Measurements from ENCODE around the gene PPIA. TPM values are rescaled to one million over a fixed set of nuclear protein-coding genes. Genes with fewer than 3 reads are reported as not detected.
A peak's percentile ranks its signal among the peaks of the same experiment; 100 is the strongest.

PPIA gene
- 1,000 to 10,000 TPM; 2,925 to 4,431 (median 4,097) TPM for polyA plus RNA-seq (ENCODE audit: low read depth in 6 of 6)

DNA sequence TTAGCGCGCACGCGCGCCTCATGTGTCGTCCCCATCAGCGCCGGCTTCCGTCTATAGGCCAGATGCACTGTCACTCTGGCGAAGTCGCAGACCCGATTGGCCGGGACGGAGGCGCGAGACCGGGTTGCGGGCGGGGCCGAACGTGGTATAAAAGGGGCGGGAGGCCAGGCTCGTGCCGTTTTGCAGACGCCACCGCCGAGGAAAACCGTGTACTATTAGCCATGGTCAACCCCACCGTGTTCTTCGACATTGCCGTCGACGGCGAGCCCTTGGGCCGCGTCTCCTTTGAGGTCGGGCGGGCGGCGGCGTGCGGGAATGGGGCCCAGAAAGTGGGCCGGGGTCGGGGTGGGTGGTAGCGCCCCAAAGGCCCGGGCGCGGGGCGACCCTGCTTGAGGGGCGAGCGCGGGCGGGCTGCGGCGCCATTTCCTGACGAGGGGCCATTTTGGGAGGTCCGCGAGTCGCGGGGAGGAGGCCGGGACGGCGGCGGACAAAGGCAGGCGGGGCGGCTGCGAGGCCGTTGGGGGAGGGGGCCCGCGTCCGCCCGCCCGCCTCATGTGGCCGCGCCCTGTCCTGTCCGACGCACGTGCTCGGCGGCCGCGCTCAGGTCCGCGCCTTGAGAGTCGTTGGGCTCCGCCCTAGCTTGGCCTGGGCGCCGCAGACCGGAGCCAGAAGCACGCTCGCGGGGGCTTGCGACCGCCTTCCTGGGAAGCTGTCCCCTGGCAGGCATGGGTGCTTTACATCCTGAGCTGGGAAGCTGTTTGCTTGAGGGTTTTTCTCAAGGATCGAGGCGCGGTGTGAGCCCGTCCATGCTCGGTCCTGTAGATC, at the start of gene PPIA:
Gene PPIA, plus strand, starts transcription at position 178 of the 825 bp plus-strand sequence. Its CDS starts 44 bp downstream, at position 222.
- Mint-ChIP-seq H3K27me3 (no peaks in the 10 kb centered on the region), H3K9me3 (no peaks in the 10 kb centered on the region), H3K4me3 (peak within 1 kb of the TSS; percentile 94 to 99 (median 97)), H3K36me3 (peaks cover 0 to 16% of the 10 kb centered on the region in 2 donors), H3K27ac (peak within 1 kb of the TSS; percentile 97 to 99 (median 99)), H3K4me1 (peaks cover 17 to 39% (median 31%) of the 10 kb centered on the region in 3 donors)
- ATAC-seq (ENCODE audit: low read depth in 2 of 2) = peak; percentile 86 to 88
- peak; percentile 98 for DNase-seq

DNA sequence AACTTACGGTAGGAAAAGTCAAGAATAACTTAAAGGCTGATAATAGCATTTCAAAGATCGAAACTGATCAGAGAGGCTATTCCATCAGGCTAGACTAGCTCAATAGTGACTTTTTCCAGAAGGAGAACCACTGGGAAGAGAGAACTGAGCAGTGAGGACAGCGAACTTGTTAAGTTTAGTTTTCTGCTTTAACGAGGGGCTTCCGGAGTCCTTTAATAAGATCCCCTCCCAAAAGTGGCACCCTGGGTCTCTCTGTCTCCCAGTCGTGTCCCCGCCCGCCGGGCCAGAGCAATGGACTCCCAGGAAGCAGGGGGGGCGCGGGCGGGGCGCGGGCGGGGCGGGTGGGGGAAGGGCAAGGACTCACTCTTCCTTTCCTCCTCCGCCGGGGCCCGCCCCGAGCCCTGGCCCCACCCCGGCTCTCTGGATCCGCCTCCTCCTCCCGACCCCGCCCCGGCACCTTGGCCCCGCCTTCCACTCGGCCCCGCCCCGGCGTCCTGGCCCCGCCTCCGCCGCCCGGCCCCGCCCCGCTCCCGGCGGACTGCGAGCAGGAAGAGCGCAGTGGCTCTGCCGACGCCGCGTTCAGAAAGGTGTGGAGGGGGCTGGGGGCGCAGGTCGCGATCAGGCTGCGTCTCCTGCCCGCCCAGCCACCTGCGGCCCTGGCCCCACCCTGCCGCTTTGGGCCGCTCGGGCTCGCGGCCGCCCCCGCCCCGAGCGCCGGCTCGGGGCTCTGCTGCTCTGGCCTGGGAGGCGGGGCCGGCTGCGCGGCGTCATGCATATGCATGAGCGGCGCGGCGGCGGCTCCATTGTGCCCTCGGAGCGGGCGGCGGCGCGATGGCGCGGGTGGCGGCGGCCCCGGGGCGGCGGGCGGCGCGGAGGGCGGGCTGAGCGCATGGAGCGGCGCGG, 48.2 kb upstream of the PPIA start, which contains the start of gene ZMIZ2:
Gene ZMIZ2, plus strand, starts transcription at position 803 of the 903 bp plus-strand sequence. CDS start 7,403 bp downstream, outside the sequence.
- no peaks in the 10 kb centered on the region for H3K27me3 Mint-ChIP-seq
- ATAC-seq (ENCODE audit: low read depth in 2 of 2) (peak; percentile 66 to 69), DNase-seq (peak; percentile 92)
- no peaks in the 10 kb centered on the region for H3K9me3 Mint-ChIP-seq
- peak within 1 kb of the TSS; percentile 90 to 95 (median 93) for H3K4me3 Mint-ChIP-seq
- H3K4me1 Mint-ChIP-seq = peaks cover 39 to 58% (median 45%) of the 10 kb centered on the region in 3 donors
- H3K36me3 Mint-ChIP-seq = peaks cover 0 to 14% of the 10 kb centered on the region in 2 donors
- peak within 1 kb of the TSS; percentile 96 to 99 (median 98) for H3K27ac Mint-ChIP-seq

- DNase-seq = peak; percentile 77
- Mint-ChIP-seq H3K36me3 (peaks cover 0 to 14% of the 10 kb centered on the region in 2 donors), H3K9me3 (no peaks in the 10 kb centered on the region), H3K27ac (peak overlapping the region; percentile 96 to 99 (median 98)), H3K4me3 (peak overlapping the region; percentile 89 to 95 (median 93)), H3K27me3 (no peaks in the 10 kb centered on the region), H3K4me1 (peaks cover 38 to 60% (median 40%) of the 10 kb centered on the region in 3 donors)
- peak; percentile 36 to 40 for ATAC-seq (ENCODE audit: low read depth in 2 of 2)
These were observed 47.3 kb upstream of the PPIA start for GRCh38 chr7:44748948-44749731.

GRCh38 chr7:44749992-44750391, 46.5 kb upstream of the PPIA start:
- Mint-ChIP-seq H3K9me3 (no peaks in the 10 kb centered on the region), H3K4me1 (peaks cover 45 to 68% (median 45%) of the 10 kb centered on the region in 3 donors), H3K27ac (peak overlapping the region; percentile 96 to 99 (median 98)), H3K36me3 (peaks cover 0 to 14% of the 10 kb centered on the region in 2 donors), H3K4me3 (peak overlapping the region; percentile 89 to 95 (median 93)), H3K27me3 (no peaks in the 10 kb centered on the region)
- DNase-seq (no peak), ATAC-seq (ENCODE audit: low read depth in 2 of 2) (no peak)

GRCh38 chr7:44750424-44750823, 46.1 kb upstream of the PPIA start:
- H3K27me3 Mint-ChIP-seq = no peaks in the 10 kb centered on the region
- H3K36me3 Mint-ChIP-seq = peaks cover 0 to 14% of the 10 kb centered on the region in 2 donors
- no peaks in the 10 kb centered on the region for H3K9me3 Mint-ChIP-seq
- peak overlapping the region; percentile 96 to 99 (median 98) for H3K27ac Mint-ChIP-seq
- H3K4me3 Mint-ChIP-seq = peak overlapping the region; percentile 89 to 95 (median 93)
- peaks cover 49 to 73% (median 50%) of the 10 kb centered on the region in 3 donors for H3K4me1 Mint-ChIP-seq
- DNase-seq (peak; percentile 23), ATAC-seq (ENCODE audit: low read depth in 2 of 2) (no peak)

DNA sequence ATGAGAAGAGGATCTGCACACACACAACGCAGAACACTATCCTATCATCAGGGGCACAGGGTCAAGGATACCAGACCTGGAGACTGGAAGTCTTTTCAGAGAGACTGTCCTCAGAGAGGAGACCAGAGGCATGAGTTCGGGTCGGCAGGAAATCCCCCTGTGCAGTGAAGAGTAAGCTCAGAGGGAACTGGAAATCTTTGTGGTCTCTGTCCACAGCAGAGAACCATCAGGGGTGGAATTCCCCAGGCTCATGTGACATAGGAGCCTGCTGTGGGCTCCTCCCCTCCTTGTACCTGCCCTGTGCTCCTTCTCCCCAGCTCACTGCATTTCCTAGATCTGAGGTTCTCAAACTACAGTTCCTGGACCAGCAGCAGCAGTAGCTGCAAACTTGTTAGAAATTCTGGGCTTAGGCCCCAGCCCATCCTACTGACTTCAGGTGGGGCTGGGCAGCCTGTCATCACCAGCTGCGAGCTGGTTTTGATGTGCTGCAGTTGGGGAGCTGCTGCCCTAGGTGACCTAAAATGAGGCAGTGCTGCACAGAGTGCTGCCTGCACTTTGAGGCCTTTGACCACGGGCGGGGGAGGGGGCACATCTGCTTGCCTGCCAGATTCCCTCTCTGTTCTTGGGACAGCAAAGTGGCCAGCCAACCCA, 45.4 kb upstream of the PPIA start:
- ATAC-seq (ENCODE audit: low read depth in 2 of 2) (peak; percentile 68 to 72), DNase-seq (peak; percentile 81)
- no peaks in the 10 kb centered on the region for H3K27me3 Mint-ChIP-seq
- peak overlapping the region; percentile 89 to 95 (median 93) for H3K4me3 Mint-ChIP-seq
- H3K27ac Mint-ChIP-seq = peak overlapping the region; percentile 96 to 99 (median 98)
- H3K9me3 Mint-ChIP-seq = no peaks in the 10 kb centered on the region
- H3K36me3 Mint-ChIP-seq = peaks cover 0 to 14% of the 10 kb centered on the region in 2 donors
- H3K4me1 Mint-ChIP-seq = peaks cover 53 to 74% (median 53%) of the 10 kb centered on the region in 3 donors

DNA sequence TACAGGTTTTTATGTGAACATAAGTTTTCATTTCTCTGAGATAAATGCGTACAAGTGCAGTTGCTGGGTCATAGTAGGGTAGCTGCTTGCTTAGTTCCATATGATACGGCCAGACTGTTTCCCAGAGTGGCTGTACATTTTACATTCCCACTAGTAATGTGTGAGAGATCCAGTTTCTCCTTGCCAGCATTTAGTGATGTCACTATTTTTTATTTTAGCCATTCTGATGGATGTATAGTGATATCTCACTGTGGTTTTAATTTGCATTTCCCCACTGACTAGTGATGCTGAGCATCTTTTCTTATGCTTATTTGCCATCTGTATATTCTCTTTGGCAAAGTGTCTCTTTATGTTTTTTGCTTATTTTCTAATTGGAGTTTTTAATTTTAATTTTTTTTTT, 43.7 kb upstream of the PPIA start:
- Mint-ChIP-seq H3K4me1 (peaks cover 48 to 68% (median 53%) of the 10 kb centered on the region in 3 donors), H3K27ac (peak overlapping the region in 5 of 6 donors; percentile 92 to 99 (median 96)), H3K9me3 (no peaks in the 10 kb centered on the region), H3K27me3 (no peaks in the 10 kb centered on the region), H3K36me3 (peaks cover 0 to 14% of the 10 kb centered on the region in 2 donors), H3K4me3 (peak overlapping the region in 7 of 8 donors; percentile 5 to 80 (median 68))
- DNase-seq (no peak), ATAC-seq (ENCODE audit: low read depth in 2 of 2) (no peak)

- Mint-ChIP-seq H3K27me3 (no peaks in the 10 kb centered on the region), H3K36me3 (peaks cover 0 to 7% of the 10 kb centered on the region in 2 donors), H3K9me3 (no peaks in the 10 kb centered on the region), H3K4me3 (peak overlapping the region in 4 of 8 donors; percentile 25 to 73 (median 36)), H3K4me1 (peaks cover 42 to 58% (median 45%) of the 10 kb centered on the region in 3 donors), H3K27ac (peak overlapping the region; percentile 82 to 98 (median 92))
- DNase-seq (no peak), ATAC-seq (ENCODE audit: low read depth in 2 of 2) (no peak)
These were observed 41.4 kb upstream of the PPIA start for GRCh38 chr7:44754802-44755697.

GRCh38 chr7:44755698-44756627, 40.5 kb upstream of the PPIA start:
- H3K27ac Mint-ChIP-seq = peak overlapping the region; percentile 56 to 98 (median 84)
- H3K36me3 Mint-ChIP-seq = peaks cover 0 to 7% of the 10 kb centered on the region in 2 donors

DNA sequence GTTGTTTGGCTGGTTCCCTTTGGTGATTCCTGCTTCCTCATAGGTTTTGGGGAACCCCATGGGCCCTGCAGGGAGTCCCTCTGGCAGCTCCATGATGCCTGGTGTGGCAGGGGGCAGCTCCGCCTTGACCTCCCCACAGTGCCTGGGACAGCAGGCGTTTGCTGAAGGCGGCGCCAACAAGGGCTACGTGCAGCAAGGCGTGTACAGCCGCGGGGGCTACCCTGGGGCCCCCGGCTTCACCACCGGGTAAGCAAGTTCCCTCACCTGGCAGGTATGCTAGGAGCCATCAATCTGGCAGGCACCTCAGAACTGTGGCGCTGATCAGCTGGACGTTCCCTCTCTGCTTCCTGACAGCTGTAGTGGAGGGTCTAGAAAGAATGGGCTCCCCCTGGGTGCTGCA, 39.6 kb upstream of the PPIA start:
- Mint-ChIP-seq H3K4me3 (no peak overlapping the region), H3K27ac (no peak overlapping the region), H3K27me3 (no peaks in the 10 kb centered on the region), H3K4me1 (peaks cover 29 to 39% (median 30%) of the 10 kb centered on the region in 3 donors), H3K9me3 (no peaks in the 10 kb centered on the region), H3K36me3 (peaks cover 0 to 7% of the 10 kb centered on the region in 2 donors)
- ATAC-seq (ENCODE audit: low read depth in 2 of 2) = no peak
- DNase-seq = no peak

More at GRCh38 chr7:44755698-44756627, 40.5 kb upstream of the PPIA start:
- Mint-ChIP-seq H3K27me3 (no peaks in the 10 kb centered on the region), H3K4me3 (peak overlapping the region in 2 of 8 donors; percentile 25 to 49), H3K4me1 (peaks cover 34 to 48% (median 36%) of the 10 kb centered on the region in 3 donors), H3K9me3 (no peaks in the 10 kb centered on the region)
- DNase-seq (no peak), ATAC-seq (ENCODE audit: low read depth in 2 of 2) (no peak)

Measured in naive B cell (primary cell).